Mucosa of rectum (tissue), 2 donors: Measurements from ENCODE around the gene APLN.

Experiments
- H3K27ac ChIP-seq, 2 donors: one replicate each; pipeline ENCODE4 v1.7.0; 2013; ENCODE audit warnings: inconsistent platforms in 2 of 2, low read depth in 2 of 2, low read length in 2 of 2
- H3K27me3 ChIP-seq, 2 donors: one replicate each; pipeline ENCODE4 v1.7.0; 2013; ENCODE audit warnings: low read length in 2 of 2; ENCODE audit not compliant: control insufficient read depth in 2 of 2, insufficient read depth in 2 of 2
- H3K36me3 ChIP-seq, 2 donors: one replicate each; pipeline ENCODE4 v1.7.0; 2013; ENCODE audit warnings: low read length in 2 of 2; ENCODE audit not compliant: control insufficient read depth in 2 of 2, insufficient read depth in 2 of 2
- H3K4me1 ChIP-seq, 2 donors: one replicate each; pipeline ENCODE4 v1.7.0; 2013; ENCODE audit warnings: low read length in 2 of 2, mild to moderate bottlenecking in 1 of 2; ENCODE audit not compliant: control insufficient read depth in 2 of 2, insufficient read depth in 2 of 2
- H3K4me3 ChIP-seq, 2 donors: one replicate each; pipeline ENCODE4 v1.7.0; 2013; ENCODE audit warnings: low read length in 2 of 2
- H3K9ac ChIP-seq, 2 donors: one replicate each; pipeline ENCODE4 v1.7.0; 2013; ENCODE audit warnings: low read length in 2 of 2, low read depth in 1 of 2, mild to moderate bottlenecking in 1 of 2
- H3K9me3 ChIP-seq, 2 donors: one replicate each; pipeline ENCODE4 v1.7.0; 2013; ENCODE audit warnings: low read length in 2 of 2; ENCODE audit not compliant: control insufficient read depth in 2 of 2
- donor health status: healthy.
- donor health status: Normal muscosa, but diverticular disease.

The APLN gene

GRCh38 chrX:129651756-129652564, 2.8 kb downstream of the APLN start:
- H3K4me3 ChIP-seq: no peak overlapping the region
- no peaks in the 10 kb centered on the region for H3K36me3 ChIP-seq
- peaks cover 5 to 10% of the 10 kb centered on the region in 2 donors for H3K27me3 ChIP-seq
- no peak overlapping the region for H3K9ac ChIP-seq
- no peak overlapping the region for H3K27ac ChIP-seq
- H3K9me3 ChIP-seq: no peaks in the 10 kb centered on the region
- H3K4me1 ChIP-seq: peaks cover 4 to 8% of the 10 kb centered on the region in 2 donors

- H3K36me3 ChIP-seq: no peaks in the 10 kb centered on the region
- H3K4me3 ChIP-seq: no peak overlapping the region
- no peak overlapping the region for H3K27ac ChIP-seq
- H3K27me3 ChIP-seq: peaks cover 5 to 14% of the 10 kb centered on the region in 2 donors
- no peak overlapping the region for H3K9ac ChIP-seq
- H3K9me3 ChIP-seq: no peaks in the 10 kb centered on the region
- H3K4me1 ChIP-seq: peaks cover 4 to 8% of the 10 kb centered on the region in 2 donors
Measured at GRCh38 chrX:129650821-129651510, 3.8 kb downstream of the APLN start.

- H3K27me3 ChIP-seq: peaks cover 5 to 14% of the 10 kb centered on the region in 2 donors
- H3K36me3 ChIP-seq: no peaks in the 10 kb centered on the region
- no peak overlapping the region for H3K4me3 ChIP-seq
- no peak overlapping the region for H3K9ac ChIP-seq
- no peaks in the 10 kb centered on the region for H3K9me3 ChIP-seq
- peaks cover 4 to 5% of the 10 kb centered on the region in 2 donors for H3K4me1 ChIP-seq
- H3K27ac ChIP-seq: no peak overlapping the region
Measured at GRCh38 chrX:129650183-129650689, 4.5 kb downstream of the APLN start.

GRCh38 chrX:129649268-129650182, 5.2 kb downstream of the APLN start:
- peaks cover 4% of the 10 kb centered on the region in 2 donors for H3K4me1 ChIP-seq
- H3K9me3 ChIP-seq: no peaks in the 10 kb centered on the region
- H3K36me3 ChIP-seq: no peaks in the 10 kb centered on the region
- H3K27me3 ChIP-seq: peaks cover 5 to 14% of the 10 kb centered on the region in 2 donors
- H3K4me3 ChIP-seq: no peak overlapping the region
- no peak overlapping the region for H3K9ac ChIP-seq
- no peak overlapping the region for H3K27ac ChIP-seq

GRCh38 chrX:129648514-129649267, 6.1 kb downstream of the APLN start:
- H3K4me3 ChIP-seq: no peak overlapping the region
- no peak overlapping the region for H3K27ac ChIP-seq
- H3K27me3 ChIP-seq: peaks cover 5 to 13% of the 10 kb centered on the region in 2 donors

GRCh38 chrX:129647418-129648410, 7.0 kb downstream of the APLN start:
- H3K9ac ChIP-seq: no peak overlapping the region
- H3K4me3 ChIP-seq: no peak overlapping the region
- no peaks in the 10 kb centered on the region for H3K36me3 ChIP-seq
- peaks cover 0 to 9% of the 10 kb centered on the region in 2 donors for H3K27me3 ChIP-seq
- H3K27ac ChIP-seq: no peak overlapping the region
- H3K9me3 ChIP-seq: no peaks in the 10 kb centered on the region
- no peaks in the 10 kb centered on the region for H3K4me1 ChIP-seq

More at GRCh38 chrX:129648514-129649267, 6.1 kb downstream of the APLN start:
- no peaks in the 10 kb centered on the region for H3K9me3 ChIP-seq
- H3K36me3 ChIP-seq: no peaks in the 10 kb centered on the region
- no peaks in the 10 kb centered on the region for H3K4me1 ChIP-seq
- H3K9ac ChIP-seq: no peak overlapping the region

- no peaks in the 10 kb centered on the region for H3K9me3 ChIP-seq
- no peaks in the 10 kb centered on the region for H3K36me3 ChIP-seq
- no peak overlapping the region for H3K27ac ChIP-seq
- no peak overlapping the region for H3K9ac ChIP-seq
- H3K27me3 ChIP-seq: peaks cover 0 to 6% of the 10 kb centered on the region in 2 donors
- no peaks in the 10 kb centered on the region for H3K4me1 ChIP-seq
- H3K4me3 ChIP-seq: no peak overlapping the region
Measured at GRCh38 chrX:129646566-129647417, 8.0 kb downstream of the APLN start.

GRCh38 chrX:129642641-129643040, 12.1 kb downstream of the APLN start:
- Histone ChIP-seq H3K9ac (no peak overlapping the region), H3K4me3 (no peak overlapping the region), H3K27ac (no peak overlapping the region), H3K36me3 (no peaks in the 10 kb centered on the region), H3K4me1 (no peaks in the 10 kb centered on the region), H3K27me3 (peaks cover 0 to 9% of the 10 kb centered on the region in 2 donors), H3K9me3 (no peaks in the 10 kb centered on the region)
